GM12878 (cell line): ENCODE measurements around the gene GID8. TPM values are rescaled to one million over a fixed set of nuclear protein-coding genes. Genes with fewer than 3 reads are reported as not detected.

Source experiments
- ATAC-seq: fragments of 200-7000 bp; cut with Tn5 transposase; 3 replicates; pipeline ENCODE4 v1.9.1; 2020; ENCODE audit warnings: mild to moderate bottlenecking, moderate library complexity
- BruUV-seq: library from RNA; stranded (reverse); fragments of 400-500 nt; replicated peaks from 2 replicates; lab custom pipeline; 2021; lab: Mats Ljungman, UMichigan
- CTCF ChIA-PET: fragments of 300-600 bp; sonication (Branson Sonifier 250); formaldehyde crosslinking; extraction: SDS; loops from one replicate; lab custom pipeline; 2021; ENCODE audit warnings: inconsistent platforms; lab: Yijun Ruan, JAX
- POLR2A ChIA-PET: fragments of 350-600 bp; formaldehyde crosslinking; extraction: SDS; loops from one replicate; lab custom pipeline; 2021; ENCODE audit warnings: inconsistent platforms; lab: Charles Lee
- RAD21 ChIA-PET: fragments of 300-600 bp; sonication (Branson Sonifier 250); formaldehyde crosslinking; loops from one replicate; lab custom pipeline; 2023; ENCODE audit warnings: antibody characterized with exemption; ENCODE audit not compliant: unreplicated experiment; lab: Charles Lee
- SMC1A ChIA-PET: fragments of 300-600 bp; sonication (Branson Sonifier 250); formaldehyde crosslinking; loops from one replicate; lab custom pipeline; 2023; ENCODE audit not compliant: unreplicated experiment, uncharacterized antibody; lab: Charles Lee
- DNase-seq: peaks from one replicate; pipeline ENCODE4 v3.0.0-alpha.2; 2011; ENCODE audit warnings: low read depth, low spot score
- FAIRE-seq: peaks from 3 replicates; lab custom pipeline; 2011; peaks lifted over from hg19 to GRCh38; lab: Jason Lieb, UNC
- H2AFZ ChIP-seq: 2 replicates; pipeline ENCODE4 v1.6.0; 2011; ENCODE audit warnings: low read depth, low read length, control low read depth; ENCODE audit not compliant: control insufficient read depth
- H3K27ac ChIP-seq: 2 replicates; pipeline ENCODE4 v1.5.1; 2011; ENCODE audit warnings: control low read depth; ENCODE audit not compliant: control insufficient read depth, insufficient read depth
- H3K27me3 ChIP-seq, 2 experiments: replicated peaks in 1 of 2; 2 replicates each; pipeline versions ENCODE4 v1.6.0 to v1.6.1; 2011; ENCODE audit warnings: low read length in 1 of 2; ENCODE audit not compliant: control insufficient read depth in 2 of 2, insufficient read depth in 2 of 2
- H3K36me3 ChIP-seq, 2 experiments: 2 replicates each; pipeline ENCODE4 v1.5.1; 2011; ENCODE audit warnings: low read length in 1 of 2; ENCODE audit not compliant: control insufficient read depth in 2 of 2, insufficient read depth in 2 of 2
- H3K4me1 ChIP-seq: 2 replicates; pipeline ENCODE4 v1.6.1; 2011; ENCODE audit warnings: mild to moderate bottlenecking, low read length, moderate library complexity, mixed read lengths; ENCODE audit not compliant: control insufficient read depth, insufficient read depth
- H3K4me2 ChIP-seq: 2 replicates; pipeline ENCODE4 v1.6.0; 2011; ENCODE audit warnings: control low read depth; ENCODE audit not compliant: control insufficient read depth, insufficient read depth
- H3K4me3 ChIP-seq: fragments of 200-600 bp; sonication (generic); 2 replicates; pipeline ENCODE4 v1.5.1; 2016
- H3K79me2 ChIP-seq: 2 replicates; pipeline ENCODE4 v1.6.0; 2011; ENCODE audit warnings: low read length; ENCODE audit not compliant: control insufficient read depth, insufficient read depth
- H3K9ac ChIP-seq: 2 replicates; pipeline ENCODE4 v1.8.0; 2011; ENCODE audit warnings: low read length, control low read depth, mixed read lengths; ENCODE audit not compliant: control insufficient read depth, insufficient read depth
- H3K9me3 ChIP-seq: replicated peaks from 3 replicates; pipeline ENCODE4 v1.5.1; 2011; ENCODE audit warnings: mild to moderate bottlenecking, low read length; ENCODE audit not compliant: control insufficient read depth, insufficient read depth
- H4K20me1 ChIP-seq: 2 replicates; pipeline ENCODE4 v1.6.0; 2011; ENCODE audit not compliant: control insufficient read depth, insufficient read depth
- BCL11A ChIP-seq: IDR thresholded peaks from 2 replicates; pipeline ENCODE4 v1.6.1; 2011; ENCODE audit warnings: low read depth, low read length
- CBX5 ChIP-seq: sonication (generic); IDR thresholded peaks from 2 replicates; pipeline ENCODE4 v1.6.1; 2016; ENCODE audit warnings: low read depth, moderate library complexity, mild to moderate bottlenecking, inconsistent platforms
- ESRRA ChIP-seq: IDR thresholded peaks from 2 replicates; pipeline ENCODE4 v1.6.1; 2012; ENCODE audit warnings: mild to moderate bottlenecking, low read length, improper control_type of control experiment
- HDGF ChIP-seq: fragments of 450-650 bp; IDR thresholded peaks from 2 replicates; pipeline ENCODE4 v1.6.1; 2016; ENCODE audit warnings: antibody characterized with exemption
- NBN ChIP-seq: fragments of 450-650 bp; IDR thresholded peaks from 2 replicates; pipeline ENCODE4 v1.6.1; 2016
- NFIC ChIP-seq: IDR thresholded peaks from 2 replicates; pipeline ENCODE4 v1.6.1; 2012; ENCODE audit warnings: low read depth, mild to moderate bottlenecking, inconsistent platforms, low read length, moderate library complexity
- NFYB ChIP-seq: IDR thresholded peaks from 2 replicates; pipeline ENCODE4 v1.6.1; 2011; ENCODE audit warnings: low read depth, mild to moderate bottlenecking, low read length, improper control_type of control experiment, moderate library complexity; ENCODE audit not compliant: insufficient read depth
- SMARCA5 ChIP-seq: fragments of 450-650 bp; IDR thresholded peaks from 2 replicates; pipeline ENCODE4 v1.6.1; 2017; ENCODE audit warnings: mild to moderate bottlenecking
- SUPT20H ChIP-seq: IDR thresholded peaks from 2 replicates; pipeline ENCODE4 v1.6.1; 2011; ENCODE audit warnings: low read depth, mild to moderate bottlenecking, low read length, moderate library complexity, borderline replicate concordance; ENCODE audit not compliant: control insufficient read depth
- TARDBP ChIP-seq: IDR thresholded peaks from 2 replicates; pipeline ENCODE4 v1.6.1; 2016; ENCODE audit warnings: borderline replicate concordance
- ZBED1 ChIP-seq: IDR thresholded peaks from 2 replicates; pipeline ENCODE4 v1.6.1; 2016; ENCODE audit warnings: borderline replicate concordance
- ZNF217 ChIP-seq: fragments of 450-650 bp; IDR thresholded peaks from 2 replicates; pipeline ENCODE4 v1.6.1; 2017; ENCODE audit warnings: antibody characterized with exemption, mild to moderate bottlenecking
- WGBS: methylation state at CpG from one replicate; pipeline ENCODE4 v1.1.6; 2016; ENCODE audit warnings: low lambda C conversion rate; ENCODE audit not compliant: insufficient replicate concordance, insufficient coverage; ENCODE audit errors: missing lambda C conversion rate; 5-methylcytosine and 5-hydroxymethylcytosine counted together
- in situ Hi-C: fragments of 300-500 bp; cut with MboI; formaldehyde crosslinking; loops from 9 replicates; pipeline ENCODE4 v1.14.3; 2018; ENCODE audit warnings: mixed read lengths
- intact Hi-C: fragments of 100-400 bp; cut with micrococcal nuclease; formaldehyde crosslinking; loops from one replicate; pipeline ENCODE4 v1.14.2; 2022; ENCODE audit not compliant: unreplicated experiment
- polyA plus RNA-seq, 11 experiments: library from polyadenylated mRNA; depleted of rRNA in 4 of 11; unstranded in 6 of 11; stranded (reverse) in 5 of 11; fragments of >200 nt; fragmentation: Nextera tagmentation in 4 of 11; fragmentation: Illumina TruSeq in 1 of 11; extraction: Ambion mirVana in 4 of 11; extraction: Trizol in 1 of 11; gene quantifications; 1 replicate in 1 of 11; 2 replicates in 10 of 11; pipeline versions ENCODE4 v1.2.1 to v1.2.3, GENCODE V29; 2011 to 2016; ENCODE audit warnings: inconsistent platforms in 2 of 11, missing spikeins in 2 of 11, low read depth in 1 of 11
- total RNA-seq, 4 experiments: library from RNA; depleted of rRNA in 3 of 4; stranded (reverse); fragments of >200 nt in 3 of 4; fragmentation: Illumina TruSeq in 1 of 4; extraction: Trizol in 1 of 4; gene quantifications; 2 replicates each; pipeline versions ENCODE4 v1.2.1 to v1.2.3, GENCODE V29; 2013 to 2021
- TF ChIP-seq, protein P1 (sequence below): fragments of 450-650 bp; IDR thresholded peaks from 2 replicates; pipeline ENCODE4 v1.6.1; 2017; ENCODE audit warnings: mild to moderate bottlenecking, low read depth, inconsistent platforms; ENCODE audit not compliant: poor library complexity, severe bottlenecking
- TF ChIP-seq, protein P2 (sequence below): IDR thresholded peaks from 2 replicates; pipeline ENCODE4 v1.6.1; 2012; ENCODE audit warnings: low read depth, low read length, improper control_type of control experiment
- TF ChIP-seq, protein P3 (sequence below): fragments of 450-650 bp; IDR thresholded peaks from 2 replicates; pipeline ENCODE4 v1.6.1; 2016; ENCODE audit warnings: mild to moderate bottlenecking
- TF ChIP-seq, protein P4 (sequence below): fragments of 450-650 bp; formaldehyde crosslinking; IDR thresholded peaks from 2 replicates; pipeline ENCODE4 v1.4.0; 2020; ENCODE audit warnings: mild to moderate bottlenecking, moderate library complexity

Gene GID8
- total and polyA plus RNA-seq, 10 of the 15 experiments (the other 5 are each of a cell fraction or from before 2014, with no cell fraction given), result 12.0 to 33.8 (median 22.2) TPM

DNA sequence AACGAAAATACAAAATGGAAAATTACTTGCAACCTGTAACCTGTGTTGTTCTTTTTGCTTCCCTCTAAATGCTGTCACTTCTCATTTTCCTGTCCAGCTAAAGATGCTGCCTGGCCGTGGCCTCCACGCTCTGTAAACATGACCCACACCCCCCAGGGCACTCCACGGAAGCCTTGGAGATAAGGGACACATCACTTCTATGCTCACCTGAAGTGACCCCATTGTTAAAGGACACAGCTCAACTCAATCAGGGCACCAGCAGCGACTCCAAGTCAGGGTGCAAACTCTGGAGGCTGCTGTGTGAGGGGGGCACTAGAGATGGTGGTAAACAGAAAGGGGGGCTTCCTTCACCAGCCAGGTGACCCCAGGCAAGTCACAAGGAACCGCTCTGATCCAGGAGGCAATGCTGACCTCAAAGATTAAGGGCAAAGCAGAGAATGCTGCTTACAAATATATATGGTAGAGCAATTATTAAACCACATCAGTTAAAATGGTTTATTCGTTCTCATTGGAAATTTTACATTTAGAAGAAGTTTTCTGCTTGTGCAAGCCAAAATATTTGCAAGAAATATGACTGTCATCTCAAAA is 24.8 kb upstream of the GID8 start (continued):
- TF ChIP-seq, protein P1, sequence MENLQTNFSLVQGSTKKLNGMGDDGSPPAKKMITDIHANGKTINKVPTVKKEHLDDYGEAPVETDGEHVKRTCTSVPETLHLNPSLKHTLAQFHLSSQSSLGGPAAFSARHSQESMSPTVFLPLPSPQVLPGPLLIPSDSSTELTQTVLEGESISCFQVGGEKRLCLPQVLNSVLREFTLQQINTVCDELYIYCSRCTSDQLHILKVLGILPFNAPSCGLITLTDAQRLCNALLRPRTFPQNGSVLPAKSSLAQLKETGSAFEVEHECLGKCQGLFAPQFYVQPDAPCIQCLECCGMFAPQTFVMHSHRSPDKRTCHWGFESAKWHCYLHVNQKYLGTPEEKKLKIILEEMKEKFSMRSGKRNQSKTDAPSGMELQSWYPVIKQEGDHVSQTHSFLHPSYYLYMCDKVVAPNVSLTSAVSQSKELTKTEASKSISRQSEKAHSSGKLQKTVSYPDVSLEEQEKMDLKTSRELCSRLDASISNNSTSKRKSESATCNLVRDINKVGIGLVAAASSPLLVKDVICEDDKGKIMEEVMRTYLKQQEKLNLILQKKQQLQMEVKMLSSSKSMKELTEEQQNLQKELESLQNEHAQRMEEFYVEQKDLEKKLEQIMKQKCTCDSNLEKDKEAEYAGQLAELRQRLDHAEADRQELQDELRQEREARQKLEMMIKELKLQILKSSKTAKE, result no peak
- no peak for TF ChIP-seq HDGF
- TF ChIP-seq CBX5, result no peak
- TF ChIP-seq TARDBP, result no peak
- TF ChIP-seq BCL11A, result no peak
- TF ChIP-seq ZNF217, result no peak
- TF ChIP-seq ZBED1, result no peak
- no peak for TF ChIP-seq NBN
- TF ChIP-seq, protein P2, sequence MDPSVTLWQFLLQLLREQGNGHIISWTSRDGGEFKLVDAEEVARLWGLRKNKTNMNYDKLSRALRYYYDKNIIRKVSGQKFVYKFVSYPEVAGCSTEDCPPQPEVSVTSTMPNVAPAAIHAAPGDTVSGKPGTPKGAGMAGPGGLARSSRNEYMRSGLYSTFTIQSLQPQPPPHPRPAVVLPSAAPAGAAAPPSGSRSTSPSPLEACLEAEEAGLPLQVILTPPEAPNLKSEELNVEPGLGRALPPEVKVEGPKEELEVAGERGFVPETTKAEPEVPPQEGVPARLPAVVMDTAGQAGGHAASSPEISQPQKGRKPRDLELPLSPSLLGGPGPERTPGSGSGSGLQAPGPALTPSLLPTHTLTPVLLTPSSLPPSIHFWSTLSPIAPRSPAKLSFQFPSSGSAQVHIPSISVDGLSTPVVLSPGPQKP, result no peak

DNA sequence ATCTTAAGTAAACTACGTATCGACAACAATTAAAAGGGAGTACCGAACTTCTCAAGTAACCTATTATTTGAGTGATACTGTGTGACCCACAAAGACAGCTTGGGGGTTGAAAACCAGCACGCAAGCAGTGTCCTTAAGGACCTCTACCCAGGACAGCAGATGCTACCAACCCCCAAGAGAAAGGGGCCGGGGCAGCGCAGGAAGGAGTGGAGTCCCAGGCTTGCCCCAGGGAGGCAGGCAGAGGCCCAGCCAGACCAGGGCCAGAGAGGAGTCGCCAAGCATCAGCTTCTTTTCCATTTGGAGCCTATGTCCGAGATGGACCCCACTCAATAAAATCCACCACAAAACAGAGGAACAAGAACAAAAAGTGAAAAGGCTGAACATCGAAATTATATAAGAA is 23.5 kb upstream of the GID8 start:
- no peak overlapping the region for H3K9ac ChIP-seq
- no peak overlapping the region for H2AFZ ChIP-seq
- peaks cover 69% of the 10 kb centered on the region for H3K79me2 ChIP-seq
- no peaks in the 10 kb centered on the region for H3K9me3 ChIP-seq
- no peaks in the 10 kb centered on the region for H3K27me3 ChIP-seq
- H3K36me3 ChIP-seq, result peaks cover 14 to 25% of the 10 kb centered on the region in 2 experiments
- CTCF ChIA-PET, result interaction anchor here (1.3 to 12.5 kb wide), 2 partner anchors 14 to 39 kb away, joined by 3 to 92 read pairs; partner anchors contain the start of gene SLC17A9
- POLR2A ChIA-PET, result interaction anchor here (1.0 kb wide), 1 partner anchor 13 kb away, joined by 3 read pairs; no protein-coding TSS in a partner anchor
- no peak for DNase-seq
- H3K4me3 ChIP-seq, result no peak overlapping the region
- in situ Hi-C loops (no loop called here), intact Hi-C loops (no loop called here)
- no peak overlapping the region for H3K27ac ChIP-seq
- H4K20me1 ChIP-seq, result peaks cover 15% of the 10 kb centered on the region
- no peak for ATAC-seq
- SMC1A ChIA-PET, result interaction anchor here (1.2 to 1.5 kb wide), 4 partner anchors 10 to 95 kb away, joined by 3 to 4 read pairs (median 3); no protein-coding TSS in a partner anchor
- 94% methylated on average over 9 of the region's 9 CpGs for WGBS
- BruUV-seq, result no TSS peak
- FAIRE-seq, result no peak
- RAD21 ChIA-PET, result no interaction called here
- peaks cover 21% of the 10 kb centered on the region for H3K4me1 ChIP-seq
- no peak overlapping the region for H3K4me2 ChIP-seq
- TF ChIP-seq SUPT20H (no peak), NFIC (no peak), SMARCA5 (no peak), ESRRA (no peak), NFYB (no peak)
- TF ChIP-seq, protein P3, sequence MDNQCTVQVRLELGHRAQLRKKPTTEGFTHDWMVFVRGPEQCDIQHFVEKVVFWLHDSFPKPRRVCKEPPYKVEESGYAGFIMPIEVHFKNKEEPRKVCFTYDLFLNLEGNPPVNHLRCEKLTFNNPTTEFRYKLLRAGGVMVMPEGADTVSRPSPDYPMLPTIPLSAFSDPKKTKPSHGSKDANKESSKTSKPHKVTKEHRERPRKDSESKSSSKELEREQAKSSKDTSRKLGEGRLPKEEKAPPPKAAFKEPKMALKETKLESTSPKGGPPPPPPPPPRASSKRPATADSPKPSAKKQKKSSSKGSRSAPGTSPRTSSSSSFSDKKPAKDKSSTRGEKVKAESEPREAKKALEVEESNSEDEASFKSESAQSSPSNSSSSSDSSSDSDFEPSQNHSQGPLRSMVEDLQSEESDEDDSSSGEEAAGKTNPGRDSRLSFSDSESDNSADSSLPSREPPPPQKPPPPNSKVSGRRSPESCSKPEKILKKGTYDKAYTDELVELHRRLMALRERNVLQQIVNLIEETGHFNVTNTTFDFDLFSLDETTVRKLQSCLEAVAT, result no peak
- TF ChIP-seq, protein P4, sequence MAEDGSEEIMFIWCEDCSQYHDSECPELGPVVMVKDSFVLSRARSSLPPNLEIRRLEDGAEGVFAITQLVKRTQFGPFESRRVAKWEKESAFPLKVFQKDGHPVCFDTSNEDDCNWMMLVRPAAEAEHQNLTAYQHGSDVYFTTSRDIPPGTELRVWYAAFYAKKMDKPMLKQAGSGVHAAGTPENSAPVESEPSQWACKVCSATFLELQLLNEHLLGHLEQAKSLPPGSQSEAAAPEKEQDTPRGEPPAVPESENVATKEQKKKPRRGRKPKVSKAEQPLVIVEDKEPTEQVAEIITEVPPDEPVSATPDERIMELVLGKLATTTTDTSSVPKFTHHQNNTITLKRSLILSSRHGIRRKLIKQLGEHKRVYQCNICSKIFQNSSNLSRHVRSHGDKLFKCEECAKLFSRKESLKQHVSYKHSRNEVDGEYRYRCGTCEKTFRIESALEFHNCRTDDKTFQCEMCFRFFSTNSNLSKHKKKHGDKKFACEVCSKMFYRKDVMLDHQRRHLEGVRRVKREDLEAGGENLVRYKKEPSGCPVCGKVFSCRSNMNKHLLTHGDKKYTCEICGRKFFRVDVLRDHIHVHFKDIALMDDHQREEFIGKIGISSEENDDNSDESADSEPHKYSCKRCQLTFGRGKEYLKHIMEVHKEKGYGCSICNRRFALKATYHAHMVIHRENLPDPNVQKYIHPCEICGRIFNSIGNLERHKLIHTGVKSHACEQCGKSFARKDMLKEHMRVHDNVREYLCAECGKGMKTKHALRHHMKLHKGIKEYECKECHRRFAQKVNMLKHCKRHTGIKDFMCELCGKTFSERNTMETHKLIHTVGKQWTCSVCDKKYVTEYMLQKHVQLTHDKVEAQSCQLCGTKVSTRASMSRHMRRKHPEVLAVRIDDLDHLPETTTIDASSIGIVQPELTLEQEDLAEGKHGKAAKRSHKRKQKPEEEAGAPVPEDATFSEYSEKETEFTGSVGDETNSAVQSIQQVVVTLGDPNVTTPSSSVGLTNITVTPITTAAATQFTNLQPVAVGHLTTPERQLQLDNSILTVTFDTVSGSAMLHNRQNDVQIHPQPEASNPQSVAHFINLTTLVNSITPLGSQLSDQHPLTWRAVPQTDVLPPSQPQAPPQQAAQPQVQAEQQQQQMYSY (CRISPR knock-in tag), result no peak
